ENCODE measurements around the gene TXNIP.

The TXNIP gene

GRCh38 chr1:145991735-145992412, 4.5 kb downstream of the TXNIP start:
- DNase-seq (ENCODE audit: insufficient read length) (no peak), FAIRE-seq (no peak)
- TF ChIP-seq TAF1 (IDR thresholded peaks at IDR 0.05; ENCODE audit: borderline replicate concordance, low read depth, low read length) (no peak), POLR2A (IDR thresholded peaks at IDR 0.05; ENCODE audit: low read depth, low read length) (peak; percentile 94), POLR2AphosphoS5 (IDR thresholded peaks at IDR 0.05; ENCODE audit: low read depth, low read length) (peak; percentile 97)

- no peak for TF ChIP-seq TAF1 (IDR thresholded peaks at IDR 0.05; ENCODE audit: borderline replicate concordance, low read depth, low read length)
- no peak; the same call in 1 of the 2 replicates for TF ChIP-seq POLR2A (IDR thresholded peaks at IDR 0.05; ENCODE audit: low read depth, low read length)
- TF ChIP-seq POLR2AphosphoS5 (IDR thresholded peaks at IDR 0.05; ENCODE audit: low read depth, low read length) = no peak
- no peak for DNase-seq (ENCODE audit: insufficient read length)
- FAIRE-seq = no peak
Observed at GRCh38 chr1:145990249-145990855, 6.0 kb downstream of the TXNIP start.

- FAIRE-seq = no peak
- no peak for DNase-seq (ENCODE audit: insufficient read length)
- TF ChIP-seq POLR2A (IDR thresholded peaks at IDR 0.05; ENCODE audit: low read depth, low read length) = no peak
- no peak for TF ChIP-seq POLR2AphosphoS5 (IDR thresholded peaks at IDR 0.05; ENCODE audit: low read depth, low read length)
- no peak for TF ChIP-seq TAF1 (IDR thresholded peaks at IDR 0.05; ENCODE audit: borderline replicate concordance, low read depth, low read length)
Observed at GRCh38 chr1:145988773-145989172, 7.6 kb downstream of the TXNIP start.

- FAIRE-seq (no peak), DNase-seq (ENCODE audit: insufficient read length) (no peak)
- TF ChIP-seq POLR2AphosphoS5 (IDR thresholded peaks at IDR 0.05; ENCODE audit: low read depth, low read length) = no peak
- TF ChIP-seq TAF1 (IDR thresholded peaks at IDR 0.05; ENCODE audit: borderline replicate concordance, low read depth, low read length) = no peak
- no peak for TF ChIP-seq POLR2A (IDR thresholded peaks at IDR 0.05; ENCODE audit: low read depth, low read length)
Observed at GRCh38 chr1:145987926-145988325, 8.5 kb downstream of the TXNIP start.

GRCh38 chr1:145986551-145986950, 9.8 kb downstream of the TXNIP start:
- no peak for TF ChIP-seq POLR2AphosphoS5 (IDR thresholded peaks at IDR 0.05; ENCODE audit: low read depth, low read length)
- no peak for TF ChIP-seq POLR2A (IDR thresholded peaks at IDR 0.05; ENCODE audit: low read depth, low read length)
- TF ChIP-seq TAF1 (IDR thresholded peaks at IDR 0.05; ENCODE audit: borderline replicate concordance, low read depth, low read length) = no peak
- no peak for FAIRE-seq
- no peak for DNase-seq (ENCODE audit: insufficient read length)

- DNase-seq (ENCODE audit: insufficient read length) (no peak), FAIRE-seq (no peak)
- TF ChIP-seq POLR2A (IDR thresholded peaks at IDR 0.05; ENCODE audit: low read depth, low read length) (no peak), POLR2AphosphoS5 (IDR thresholded peaks at IDR 0.05; ENCODE audit: low read depth, low read length) (no peak), TAF1 (IDR thresholded peaks at IDR 0.05; ENCODE audit: borderline replicate concordance, low read depth, low read length) (no peak)
Observed at GRCh38 chr1:145985502-145986439, 10.6 kb downstream of the TXNIP start.

- DNase-seq (ENCODE audit: insufficient read length) (no peak), FAIRE-seq (no peak)
- TF ChIP-seq TAF1 (IDR thresholded peaks at IDR 0.05; ENCODE audit: borderline replicate concordance, low read depth, low read length) (no peak), POLR2A (IDR thresholded peaks at IDR 0.05; ENCODE audit: low read depth, low read length) (no peak), POLR2AphosphoS5 (IDR thresholded peaks at IDR 0.05; ENCODE audit: low read depth, low read length) (no peak)
Observed at GRCh38 chr1:145985129-145985501, 11.3 kb downstream of the TXNIP start.

GRCh38 chr1:145983960-145984830, 12.2 kb downstream of the TXNIP start:
- TF ChIP-seq TAF1 (IDR thresholded peaks at IDR 0.05; ENCODE audit: borderline replicate concordance, low read depth, low read length) = no peak
- FAIRE-seq = no peak
- no peak for DNase-seq (ENCODE audit: insufficient read length)

- TF ChIP-seq POLR2AphosphoS5 (IDR thresholded peaks at IDR 0.05; ENCODE audit: low read depth, low read length) (no peak), TAF1 (IDR thresholded peaks at IDR 0.05; ENCODE audit: borderline replicate concordance, low read depth, low read length) (no peak), POLR2A (IDR thresholded peaks at IDR 0.05; ENCODE audit: low read depth, low read length) (no peak)
- no peak for FAIRE-seq
- DNase-seq (ENCODE audit: insufficient read length) = no peak
Observed at GRCh38 chr1:145983206-145983675, 13.1 kb downstream of the TXNIP start.

- no peak for TF ChIP-seq TAF1 (IDR thresholded peaks at IDR 0.05; ENCODE audit: borderline replicate concordance, low read depth, low read length)
- no peak for TF ChIP-seq POLR2AphosphoS5 (IDR thresholded peaks at IDR 0.05; ENCODE audit: low read depth, low read length)
- FAIRE-seq (no peak), DNase-seq (ENCODE audit: insufficient read length) (no peak)
Observed at GRCh38 chr1:145982010-145982723, 14.2 kb downstream of the TXNIP start.
